HUES48 (cell line): ENCODE results near the gene RBFOX1.

ENCODE experiments used
- H3K27ac ChIP-seq: one replicate; pipeline ENCODE4 v1.7.0; 2013; ENCODE audit warnings: low read depth, low read length, inconsistent platforms
- H3K27me3 ChIP-seq: 2 replicates; pipeline ENCODE4 v1.6.1; 2013; ENCODE audit warnings: mild to moderate bottlenecking, low read length; ENCODE audit not compliant: control insufficient read depth, insufficient read depth
- H3K36me3 ChIP-seq: 2 replicates; pipeline ENCODE4 v1.6.1; 2013; ENCODE audit warnings: low read length; ENCODE audit not compliant: control insufficient read depth, insufficient read depth
- H3K4me1 ChIP-seq: 2 replicates; pipeline ENCODE4 v1.6.1; 2013; ENCODE audit warnings: mild to moderate bottlenecking, low read length; ENCODE audit not compliant: control insufficient read depth, insufficient read depth
- H3K4me3 ChIP-seq: 2 replicates; pipeline ENCODE4 v1.5.1; 2013; ENCODE audit warnings: mild to moderate bottlenecking, low read depth, low read length
- H3K9ac ChIP-seq: 2 replicates; pipeline ENCODE4 v1.6.1; 2013; ENCODE audit warnings: mild to moderate bottlenecking, low read depth, low read length, moderate library complexity
- H3K9me3 ChIP-seq: 2 replicates; pipeline ENCODE4 v1.6.1; 2013; ENCODE audit warnings: low read length; ENCODE audit not compliant: control insufficient read depth, insufficient read depth

RBFOX1 gene

DNA sequence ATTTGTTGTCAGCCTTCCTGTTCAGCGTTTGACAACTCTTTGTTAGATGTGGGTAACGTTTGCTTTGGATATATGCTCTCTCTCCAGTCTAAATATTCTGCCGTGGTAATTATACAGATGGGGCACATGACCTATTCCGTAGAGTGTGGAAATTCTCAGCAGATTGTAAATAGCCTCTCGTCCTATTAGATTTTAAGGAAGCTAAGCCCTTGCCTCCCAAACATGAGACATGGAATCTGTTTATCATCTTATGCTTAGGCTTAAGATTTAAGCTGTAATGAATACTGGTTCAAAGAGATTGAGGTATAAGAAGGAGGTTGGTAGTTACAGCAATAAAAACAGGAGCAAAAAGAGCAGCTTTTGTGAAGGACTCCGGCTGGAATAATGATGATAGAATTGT, 87.4 kb downstream of the RBFOX1 start:
- peaks cover 5% of the 10 kb centered on the region; the same call in 1 of the 2 replicates for H3K4me1 ChIP-seq
- no peak overlapping the region for H3K27ac ChIP-seq
- no peaks in the 10 kb centered on the region for H3K9me3 ChIP-seq
- H3K9ac ChIP-seq, result no peak overlapping the region
- no peak overlapping the region for H3K4me3 ChIP-seq
- no peaks in the 10 kb centered on the region for H3K36me3 ChIP-seq
- no peaks in the 10 kb centered on the region for H3K27me3 ChIP-seq

DNA sequence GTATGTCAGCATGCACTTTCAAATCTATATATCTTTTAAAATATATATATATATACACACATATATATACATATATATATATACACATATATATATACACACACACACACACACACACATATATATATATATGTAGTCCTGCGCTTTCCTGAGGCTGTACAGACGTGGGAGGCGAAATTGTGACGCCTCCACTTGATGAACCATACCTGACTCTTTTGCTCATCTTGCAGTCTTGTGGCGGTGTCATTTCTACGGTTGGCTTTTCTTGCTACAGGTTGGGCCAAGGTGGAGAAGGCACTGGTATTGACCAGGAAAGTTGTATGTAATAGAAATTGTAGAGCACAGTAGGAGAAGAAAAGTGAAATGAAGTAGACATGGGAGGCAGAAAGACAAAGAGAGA, 88.2 kb downstream of the RBFOX1 start:
- no peaks in the 10 kb centered on the region for H3K36me3 ChIP-seq
- H3K4me3 ChIP-seq, result no peak overlapping the region
- no peak overlapping the region for H3K27ac ChIP-seq
- H3K27me3 ChIP-seq, result no peaks in the 10 kb centered on the region
- H3K9ac ChIP-seq, result no peak overlapping the region
- H3K9me3 ChIP-seq, result no peaks in the 10 kb centered on the region
- peaks cover 5% of the 10 kb centered on the region; the same call in 1 of the 2 replicates for H3K4me1 ChIP-seq

DNA sequence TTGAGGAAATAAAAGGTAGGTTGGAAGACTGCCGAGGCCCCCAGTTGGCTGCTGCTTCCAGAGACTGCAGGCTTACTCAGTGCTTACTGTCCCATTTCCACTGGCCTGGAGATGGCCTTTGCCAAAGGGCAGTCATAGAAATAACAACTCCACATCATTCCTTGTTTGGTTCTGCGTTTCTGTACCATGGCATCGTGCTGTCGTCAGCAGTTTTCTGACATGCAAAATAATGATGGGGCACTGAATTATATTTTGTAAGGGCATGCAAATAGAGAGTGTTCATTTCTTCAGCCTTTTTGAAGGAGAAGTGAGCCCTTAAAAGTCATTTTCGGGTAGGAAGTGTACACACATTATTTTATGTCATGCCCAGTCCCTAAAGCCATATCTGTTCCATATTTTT, 88.9 kb downstream of the RBFOX1 start:
- H3K4me3 ChIP-seq, result no peak overlapping the region
- no peaks in the 10 kb centered on the region for H3K36me3 ChIP-seq
- no peaks in the 10 kb centered on the region for H3K9me3 ChIP-seq
- peaks cover 5% of the 10 kb centered on the region; the same call in 1 of the 2 replicates for H3K4me1 ChIP-seq
- H3K9ac ChIP-seq, result no peak overlapping the region
- H3K27ac ChIP-seq, result no peak overlapping the region
- no peaks in the 10 kb centered on the region for H3K27me3 ChIP-seq

DNA sequence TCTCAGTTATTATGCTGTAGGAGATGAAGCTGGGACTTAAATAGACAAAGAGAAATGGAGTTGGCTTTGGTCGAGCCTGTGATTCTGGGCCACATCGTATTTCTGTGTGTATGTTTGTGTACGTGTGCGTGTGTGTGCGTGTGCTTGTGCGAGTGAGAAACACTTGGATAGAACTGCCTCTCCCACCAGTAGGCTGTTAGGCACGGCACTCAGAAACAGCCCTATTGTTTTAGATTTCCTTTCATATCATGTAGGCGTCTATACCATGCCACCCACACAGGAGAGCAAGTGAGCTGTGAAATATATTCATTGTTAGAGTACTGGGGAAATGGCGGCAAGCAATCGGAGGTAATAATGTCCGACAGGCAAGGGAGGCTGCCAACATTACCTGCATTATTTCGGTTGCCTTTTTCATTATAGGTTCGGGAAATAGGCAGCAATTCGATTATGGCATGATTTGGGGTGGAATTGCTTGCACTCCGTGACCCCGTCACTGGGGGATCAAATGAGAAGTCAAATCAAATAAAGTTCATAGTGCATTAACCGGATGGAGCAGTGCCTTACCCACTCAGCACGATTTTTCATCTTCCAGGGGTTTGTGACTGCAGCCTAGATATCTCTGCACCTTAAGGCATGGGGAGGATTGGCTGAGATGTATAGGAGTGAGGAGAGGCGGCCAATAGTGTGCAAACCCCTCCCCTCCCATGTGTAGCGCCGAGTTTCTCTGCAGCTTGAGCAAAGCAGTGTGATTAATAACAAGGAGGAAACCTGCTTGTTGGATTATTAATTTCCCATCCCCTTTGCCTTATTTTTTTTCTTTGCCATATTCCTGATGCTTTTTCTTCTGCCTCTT, 89.6 kb downstream of the RBFOX1 start:
- peaks cover 5% of the 10 kb centered on the region; the same call in 1 of the 2 replicates for H3K4me1 ChIP-seq

DNA sequence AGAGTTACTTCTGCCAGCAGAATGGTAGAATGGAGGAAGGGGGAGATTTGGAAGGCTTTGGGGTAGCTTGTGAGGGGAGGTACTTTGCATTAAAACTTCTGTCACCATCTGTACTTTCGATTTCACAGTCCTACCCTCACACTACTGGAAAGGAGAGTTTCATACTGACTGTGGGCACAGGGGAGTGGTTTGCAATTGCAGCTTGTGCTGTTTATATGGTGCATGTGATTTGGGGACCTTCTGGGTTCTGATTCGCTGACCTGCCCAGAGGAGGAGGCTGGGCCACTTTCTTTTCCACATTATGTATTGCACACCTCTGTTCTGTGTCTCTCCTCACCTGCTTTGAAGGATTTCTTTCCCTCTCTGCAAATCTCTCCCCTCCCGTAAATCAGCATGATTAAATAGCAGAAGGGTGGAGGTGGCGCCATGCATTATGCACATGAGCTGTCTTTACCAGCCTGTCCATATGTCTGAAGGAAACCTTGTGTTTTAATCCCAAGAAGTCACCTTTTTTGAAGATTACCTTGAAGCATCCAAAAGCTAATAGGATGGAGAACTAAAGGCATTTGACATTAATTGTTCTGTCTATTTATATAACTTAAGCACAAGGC, 90.9 kb downstream of the RBFOX1 start:
- no peaks in the 10 kb centered on the region for H3K27me3 ChIP-seq
- no peak overlapping the region for H3K4me3 ChIP-seq
- no peak overlapping the region for H3K9ac ChIP-seq
- H3K4me1 ChIP-seq, result peaks cover 5% of the 10 kb centered on the region; the same call in 1 of the 2 replicates
- no peak overlapping the region for H3K27ac ChIP-seq
- H3K36me3 ChIP-seq, result no peaks in the 10 kb centered on the region
- no peaks in the 10 kb centered on the region for H3K9me3 ChIP-seq

More for the DNA sequence above, 89.6 kb downstream of the RBFOX1 start:
- H3K4me3 ChIP-seq, result no peak overlapping the region
- no peaks in the 10 kb centered on the region for H3K9me3 ChIP-seq
- H3K36me3 ChIP-seq, result no peaks in the 10 kb centered on the region
- H3K27ac ChIP-seq, result no peak overlapping the region
- no peaks in the 10 kb centered on the region for H3K27me3 ChIP-seq
- no peak overlapping the region for H3K9ac ChIP-seq

DNA sequence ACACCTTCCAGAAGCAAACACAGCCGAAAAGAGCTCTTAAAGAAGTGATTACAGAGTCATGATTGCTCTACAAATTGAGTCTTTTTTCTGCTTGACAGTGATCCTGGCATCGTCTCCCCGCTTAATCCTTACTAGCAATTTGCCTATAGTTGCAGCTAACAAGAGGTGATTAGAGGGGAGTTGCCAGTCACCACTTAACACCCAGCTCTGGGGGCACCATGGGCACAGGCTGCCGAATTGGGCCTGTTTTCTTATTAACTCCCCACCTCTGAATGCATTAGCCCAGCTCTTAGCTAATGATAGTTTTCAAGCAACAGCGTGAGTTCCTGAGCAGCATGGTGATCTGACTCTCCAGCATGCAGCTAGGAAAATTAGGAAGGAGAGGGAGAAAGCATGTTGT, 93.5 kb downstream of the RBFOX1 start:
- H3K36me3 ChIP-seq, result no peaks in the 10 kb centered on the region
- H3K4me1 ChIP-seq, result no peaks in the 10 kb centered on the region

DNA sequence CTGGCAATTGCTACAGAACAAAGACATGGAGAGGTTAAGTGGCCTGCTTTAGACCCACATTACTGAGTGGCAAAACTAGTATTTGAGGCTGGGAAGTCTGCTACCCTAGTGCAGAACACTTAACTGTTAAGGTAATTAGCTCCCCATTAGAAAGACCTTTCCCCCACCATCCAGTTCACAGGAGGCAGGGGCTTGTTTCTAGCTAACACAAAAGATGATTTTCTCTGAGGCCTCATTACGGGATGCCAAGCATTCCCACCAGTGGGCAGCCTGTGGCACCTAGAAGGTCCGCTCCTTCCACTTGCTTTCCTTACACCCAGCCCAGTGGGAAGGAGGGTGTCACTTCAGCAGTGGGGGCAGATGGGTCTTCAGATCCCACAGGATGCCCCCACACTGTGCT, 99.1 kb downstream of the RBFOX1 start:
- Histone ChIP-seq H3K9ac (no peak overlapping the region), H3K27ac (no peak overlapping the region), H3K36me3 (no peaks in the 10 kb centered on the region), H3K4me3 (no peak overlapping the region), H3K9me3 (no peaks in the 10 kb centered on the region), H3K27me3 (no peaks in the 10 kb centered on the region), H3K4me1 (peaks cover 6% of the 10 kb centered on the region)

More for the DNA sequence above, 93.5 kb downstream of the RBFOX1 start:
- Histone ChIP-seq H3K27ac (no peak overlapping the region), H3K9me3 (no peaks in the 10 kb centered on the region), H3K27me3 (no peaks in the 10 kb centered on the region), H3K9ac (no peak overlapping the region), H3K4me3 (no peak overlapping the region)

DNA sequence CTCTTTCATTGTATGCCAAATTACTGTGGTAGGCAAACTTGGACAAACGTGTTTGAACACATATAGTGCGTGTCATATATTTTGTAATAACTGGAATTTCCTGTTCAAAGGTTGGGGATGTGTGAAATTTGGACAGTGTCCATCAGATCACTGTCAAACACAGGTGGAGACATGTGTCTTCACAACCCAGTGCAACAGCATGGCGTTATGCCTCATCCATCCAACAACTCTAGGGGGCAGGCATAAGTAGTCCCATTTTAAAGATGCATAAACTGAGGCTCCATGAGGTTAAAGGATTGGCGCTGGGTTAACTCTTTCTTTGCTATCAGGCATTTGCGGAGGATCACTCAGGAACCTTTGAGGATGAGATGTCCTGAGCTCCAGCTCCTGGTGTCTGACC, 103.7 kb downstream of the RBFOX1 start:
- peaks cover 37% of the 10 kb centered on the region for H3K4me1 ChIP-seq
- H3K27me3 ChIP-seq, result no peaks in the 10 kb centered on the region
- H3K9ac ChIP-seq, result no peak overlapping the region
- no peak overlapping the region for H3K4me3 ChIP-seq
- H3K9me3 ChIP-seq, result no peaks in the 10 kb centered on the region
- H3K36me3 ChIP-seq, result no peaks in the 10 kb centered on the region
- H3K27ac ChIP-seq, result no peak overlapping the region

DNA sequence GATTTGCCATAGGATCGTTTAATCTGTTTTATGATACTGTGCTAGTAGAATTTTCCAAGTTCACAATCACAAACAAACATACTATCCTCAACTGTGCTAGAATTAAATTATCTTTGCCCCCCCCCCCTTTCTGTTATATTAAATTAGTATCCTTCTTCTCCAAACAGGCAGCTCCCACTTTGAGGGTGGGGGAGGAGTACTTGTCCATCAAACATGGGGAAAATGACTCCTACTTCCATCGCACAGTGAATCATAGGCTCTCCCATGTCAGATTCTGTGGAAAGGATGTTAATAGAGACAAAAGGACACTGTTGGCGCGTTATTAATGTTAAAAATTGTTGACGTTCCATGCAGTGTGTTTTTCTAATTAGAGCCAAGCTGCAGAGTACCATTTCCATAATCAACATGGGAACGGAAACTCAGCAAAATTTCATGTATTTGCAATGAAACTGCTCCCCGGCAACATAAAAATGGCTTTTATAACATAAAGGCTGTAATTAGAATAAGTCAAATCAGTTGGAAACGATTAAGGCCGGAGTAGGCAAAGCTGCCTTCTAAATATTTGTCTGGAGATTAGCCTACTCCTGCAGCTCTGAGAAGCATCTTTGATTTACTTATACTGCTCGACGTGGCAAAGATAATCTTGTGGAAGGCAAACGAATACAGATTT, 104.6 kb downstream of the RBFOX1 start:
- Histone ChIP-seq H3K27ac (no peak overlapping the region), H3K4me3 (no peak overlapping the region), H3K27me3 (no peaks in the 10 kb centered on the region), H3K4me1 (peaks cover 37% of the 10 kb centered on the region), H3K9me3 (no peaks in the 10 kb centered on the region), H3K9ac (no peak overlapping the region), H3K36me3 (no peaks in the 10 kb centered on the region)

DNA sequence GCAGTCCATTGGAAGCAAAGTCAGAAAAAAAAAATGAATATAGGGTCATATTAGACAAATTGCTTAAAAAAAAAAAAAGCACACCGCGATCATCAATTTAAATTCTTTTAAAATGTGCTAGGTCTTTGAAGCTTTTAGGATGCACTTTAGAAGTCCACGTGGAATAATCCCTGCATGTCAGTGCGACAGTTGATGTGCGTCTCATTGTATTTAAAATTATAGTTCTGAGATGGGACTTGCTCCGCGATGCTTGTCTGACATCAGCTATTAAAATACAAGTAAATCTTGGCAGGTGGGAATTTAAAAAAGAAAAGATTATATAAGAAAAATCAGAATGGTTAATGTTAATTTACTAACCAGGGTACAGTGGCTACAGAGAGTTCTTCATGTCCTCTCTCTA, 105.2 kb downstream of the RBFOX1 start:
- no peaks in the 10 kb centered on the region for H3K27me3 ChIP-seq
- H3K27ac ChIP-seq, result no peak overlapping the region
- no peak overlapping the region for H3K4me3 ChIP-seq
- no peaks in the 10 kb centered on the region for H3K9me3 ChIP-seq
- H3K9ac ChIP-seq, result no peak overlapping the region
- H3K36me3 ChIP-seq, result no peaks in the 10 kb centered on the region
- H3K4me1 ChIP-seq, result peaks cover 37% of the 10 kb centered on the region

DNA sequence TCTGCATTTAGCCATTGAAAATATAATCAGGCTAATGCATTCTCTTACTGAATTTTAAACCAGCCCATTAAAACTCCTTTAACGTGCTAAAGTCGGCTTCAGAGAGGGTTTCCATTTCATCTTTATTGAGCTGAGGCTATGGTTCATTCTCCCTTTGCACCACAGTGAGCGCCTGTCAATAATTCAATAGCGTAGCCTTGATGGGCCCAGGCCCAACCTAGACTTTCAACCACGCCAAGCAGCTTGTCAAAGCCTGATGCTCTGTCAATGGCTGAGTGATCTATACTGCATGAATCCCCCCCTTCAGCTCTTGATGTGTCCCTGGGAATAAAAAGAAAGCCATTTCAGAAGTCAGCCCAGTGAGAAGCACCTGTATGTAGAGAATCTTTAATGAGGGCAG, 106.0 kb downstream of the RBFOX1 start:
- no peak overlapping the region for H3K27ac ChIP-seq

More for the DNA sequence above, 106.0 kb downstream of the RBFOX1 start:
- no peaks in the 10 kb centered on the region for H3K36me3 ChIP-seq
- H3K9ac ChIP-seq, result no peak overlapping the region
- H3K27me3 ChIP-seq, result no peaks in the 10 kb centered on the region
- no peaks in the 10 kb centered on the region for H3K9me3 ChIP-seq
- H3K4me3 ChIP-seq, result no peak overlapping the region
- H3K4me1 ChIP-seq, result peaks cover 37% of the 10 kb centered on the region
